Smooth muscle cell (in vitro differentiated cells): ENCODE results near the gene ABHD18. TPM values are rescaled to one million over a fixed set of nuclear protein-coding genes. Genes with fewer than 3 reads are reported as not detected.
"Not testable (repeated sequence)": the region's sequence is repeated elsewhere in the genome, so short reads cannot be mapped to it uniquely, and the experiment has no call there.

ENCODE experiments used
- DNase-seq: peaks from one replicate; lab custom pipeline; 2025; ENCODE audit not compliant: unreplicated experiment; lab: John Stamatoyannopoulos, UW
- H2AFZ ChIP-seq: fragments of 200-600 bp; sonication (generic); 2 replicates; pipeline ENCODE4 v1.6.0; 2016; ENCODE audit warnings: antibody characterized with exemption, low read depth, mild to moderate bottlenecking
- H3F3A ChIP-seq: fragments of 200-600 bp; sonication (generic); 2 replicates; pipeline ENCODE4 v1.6.0; 2017; ENCODE audit warnings: antibody characterized with exemption, low read depth
- H3K27ac ChIP-seq: fragments of 200-600 bp; sonication (generic); 2 replicates; pipeline ENCODE4 v1.5.1; 2016; ENCODE audit warnings: low read depth, mild to moderate bottlenecking
- H3K27me3 ChIP-seq: fragments of 200-600 bp; sonication (generic); 2 replicates; pipeline ENCODE4 v1.6.1; 2016; ENCODE audit warnings: low read depth, mild to moderate bottlenecking
- H3K36me3 ChIP-seq: fragments of 200-600 bp; sonication (generic); 2 replicates; pipeline ENCODE4 v1.5.1; 2016; ENCODE audit warnings: low read depth
- H3K4me1 ChIP-seq: fragments of 200-600 bp; sonication (generic); 2 replicates; pipeline ENCODE4 v1.5.1; 2016; ENCODE audit warnings: low read depth
- H3K4me2 ChIP-seq: fragments of 200-600 bp; sonication (generic); 2 replicates; pipeline ENCODE4 v1.6.0; 2016; ENCODE audit warnings: mild to moderate bottlenecking
- H3K4me3 ChIP-seq: fragments of 200-600 bp; sonication (generic); 2 replicates; pipeline ENCODE4 v1.5.1; 2016; ENCODE audit warnings: mild to moderate bottlenecking
- H3K79me2 ChIP-seq: fragments of 200-600 bp; sonication (generic); 2 replicates; pipeline ENCODE4 v1.6.0; 2016; ENCODE audit warnings: low read depth, mild to moderate bottlenecking
- H3K9ac ChIP-seq: fragments of 200-600 bp; sonication (generic); 2 replicates; pipeline ENCODE4 v1.6.0; 2016; ENCODE audit warnings: low read depth
- H3K9me3 ChIP-seq: fragments of 200-600 bp; sonication (generic); replicated peaks from 2 replicates; pipeline ENCODE4 v1.5.1; 2016; ENCODE audit warnings: low read depth
- H4K20me1 ChIP-seq: fragments of 200-600 bp; sonication (generic); 2 replicates; pipeline ENCODE4 v1.6.0; 2016; ENCODE audit warnings: low read depth
- CTCF ChIP-seq: fragments of 200-600 bp; sonication (generic); IDR thresholded peaks from 2 replicates; pipeline ENCODE4 v1.5.1; 2017; ENCODE audit warnings: borderline replicate concordance, mild to moderate bottlenecking, antibody characterized with exemption; ENCODE audit not compliant: insufficient read depth, poor library complexity, severe bottlenecking
- WGBS: methylation state at CpG from one replicate; pipeline ENCODE4 v1.1.7; 2016; ENCODE audit warnings: low lambda C conversion rate; 5-methylcytosine and 5-hydroxymethylcytosine counted together
- polyA plus RNA-seq: library from polyadenylated mRNA; unstranded; fragments of >200 nt; fragmentation: Nextera tagmentation; extraction: Ambion mirVana; gene quantifications from 2 replicates; pipeline ENCODE4 v1.2.1, GENCODE V29; 2016
- total RNA-seq: library from RNA; depleted of rRNA; stranded (reverse); fragments of >200 nt; gene quantifications from 2 replicates; pipeline ENCODE4 v1.2.3, GENCODE V29; 2014

Gene ABHD18
- total and polyA plus RNA-seq, 2 experiments from 2014 or later: 4.3 to 10.0 TPM

DNA sequence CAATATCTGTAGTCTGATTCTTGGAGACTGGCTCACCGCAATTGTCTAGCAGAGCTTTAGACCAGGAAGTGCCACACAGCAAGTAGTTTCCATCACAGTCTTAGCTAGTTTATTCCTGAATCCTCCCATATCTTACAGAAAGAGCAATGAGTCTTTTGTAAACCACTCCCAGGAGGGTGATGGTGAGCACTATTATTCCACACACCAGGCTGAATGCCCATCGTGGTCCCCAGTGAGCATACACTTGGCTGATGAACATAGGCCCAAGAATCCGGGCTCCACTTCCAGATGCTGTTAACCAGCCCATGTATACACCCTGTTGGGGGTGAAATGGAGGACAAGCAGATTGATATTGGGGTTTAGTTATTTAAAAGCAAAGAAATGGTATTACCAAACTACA is 44.7 kb upstream of the ABHD18 start:
- H3K36me3 ChIP-seq: peaks cover 8% of the 10 kb centered on the region
- no peaks in the 10 kb centered on the region for H3K79me2 ChIP-seq
- H3K4me1 ChIP-seq: no peaks in the 10 kb centered on the region
- no peak for TF ChIP-seq CTCF
- no peak overlapping the region for H3K27ac ChIP-seq
- H2AFZ ChIP-seq: no peak overlapping the region
- H3K9ac ChIP-seq: no peak overlapping the region
- no peak overlapping the region for H3K4me3 ChIP-seq
- 98% methylated on average over 3 of the region's 3 CpGs for WGBS
- DNase-seq: no peak
- H3K27me3 ChIP-seq: no peaks in the 10 kb centered on the region
- H4K20me1 ChIP-seq: no peaks in the 10 kb centered on the region
- no peak overlapping the region for H3K4me2 ChIP-seq
- H3F3A ChIP-seq: no peaks in the 10 kb centered on the region
- H3K9me3 ChIP-seq: no peaks in the 10 kb centered on the region

DNA sequence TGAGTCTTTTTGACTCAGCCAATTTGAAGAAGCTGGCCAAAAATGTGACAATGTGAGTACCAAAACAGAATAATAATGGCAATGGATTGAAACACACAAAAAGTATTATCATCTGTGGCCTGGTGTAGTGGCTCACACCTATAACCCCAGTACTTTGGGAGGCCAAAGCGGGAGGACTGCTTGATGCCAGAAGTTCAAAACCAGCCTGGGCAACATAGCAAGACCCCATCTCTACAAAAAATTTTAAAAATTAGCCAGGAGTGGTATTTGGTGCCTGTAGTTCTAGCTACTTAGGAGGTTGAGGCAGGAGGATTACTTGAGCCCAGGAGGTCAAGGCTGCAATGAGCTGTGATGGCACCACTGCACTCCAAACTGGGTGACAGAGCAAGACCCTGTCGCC is 43.0 kb upstream of the ABHD18 start:
- no peak overlapping the region for H3K4me2 ChIP-seq
- no peaks in the 10 kb centered on the region for H3K79me2 ChIP-seq
- H3K27me3 ChIP-seq: no peaks in the 10 kb centered on the region
- 100% methylated on average over 2 of the region's 2 CpGs for WGBS
- H4K20me1 ChIP-seq: no peaks in the 10 kb centered on the region
- TF ChIP-seq CTCF: no peak
- no peak overlapping the region for H3K9ac ChIP-seq
- DNase-seq: no peak
- H3K4me1 ChIP-seq: no peaks in the 10 kb centered on the region
- peaks cover 8% of the 10 kb centered on the region for H3K36me3 ChIP-seq
- H3K4me3 ChIP-seq: no peak overlapping the region
- no peaks in the 10 kb centered on the region for H3K9me3 ChIP-seq
- no peak overlapping the region for H3K27ac ChIP-seq
- no peak overlapping the region for H2AFZ ChIP-seq
- H3F3A ChIP-seq: no peaks in the 10 kb centered on the region

DNA sequence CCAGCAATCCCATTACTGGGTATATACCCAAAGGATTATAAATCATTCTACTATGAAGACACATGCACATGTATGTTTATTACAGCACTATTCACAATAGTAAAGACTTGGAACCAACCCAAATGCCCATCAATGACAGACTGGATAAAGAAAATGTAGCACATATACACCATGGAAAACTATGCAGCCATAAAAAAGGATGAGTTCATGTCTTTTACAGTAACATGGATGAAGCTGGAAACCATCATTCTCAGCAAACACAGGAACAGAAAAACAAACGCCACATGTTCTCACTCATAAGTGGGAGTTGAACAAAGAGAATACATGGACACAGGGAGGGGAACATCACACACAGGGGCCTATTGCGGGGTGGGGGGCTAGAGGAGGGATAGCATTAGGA is 39.5 kb upstream of the ABHD18 start:
- H3K4me1 ChIP-seq, H3K9me3 ChIP-seq, H4K20me1 ChIP-seq, H2AFZ ChIP-seq, H3K27me3 ChIP-seq, H3K27ac ChIP-seq, H3K9ac ChIP-seq, H3K4me3 ChIP-seq, DNase-seq, H3K4me2 ChIP-seq, H3K36me3 ChIP-seq, H3K79me2 ChIP-seq, H3F3A ChIP-seq: not testable (repeated sequence)
- WGBS: 98% methylated on average over 2 of the region's 2 CpGs

DNA sequence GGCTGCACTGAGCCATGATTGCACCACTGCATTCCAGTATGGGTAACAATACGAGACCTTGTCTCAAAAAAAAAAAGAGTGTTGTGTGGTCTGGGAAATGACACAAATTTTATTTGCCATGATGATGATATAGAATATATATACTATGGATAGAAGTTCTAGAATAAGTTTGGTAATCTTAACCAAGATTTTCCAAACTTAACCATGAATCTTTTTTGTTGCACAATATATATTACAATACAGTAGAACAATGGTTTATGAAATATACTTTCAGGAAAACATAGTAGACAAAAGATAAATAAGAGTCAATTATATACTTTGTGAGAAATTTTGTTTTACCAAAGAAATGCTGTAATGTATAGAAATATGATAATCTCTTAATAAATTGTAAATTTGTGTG is 35.0 kb upstream of the ABHD18 start:
- no peak overlapping the region for H3K4me2 ChIP-seq
- no peak overlapping the region for H2AFZ ChIP-seq
- H3K9me3 ChIP-seq: no peaks in the 10 kb centered on the region
- H3K27ac ChIP-seq: no peak overlapping the region
- no peak overlapping the region for H3K9ac ChIP-seq
- WGBS: 96% methylated on average over 1 of the region's 1 CpG
- no peaks in the 10 kb centered on the region for H3K27me3 ChIP-seq
- H3K36me3 ChIP-seq: no peaks in the 10 kb centered on the region
- H4K20me1 ChIP-seq: no peaks in the 10 kb centered on the region
- no peaks in the 10 kb centered on the region for H3K4me1 ChIP-seq
- TF ChIP-seq CTCF: no peak
- no peak overlapping the region for H3K4me3 ChIP-seq
- no peaks in the 10 kb centered on the region for H3F3A ChIP-seq
- H3K79me2 ChIP-seq: no peaks in the 10 kb centered on the region
- DNase-seq: no peak

DNA sequence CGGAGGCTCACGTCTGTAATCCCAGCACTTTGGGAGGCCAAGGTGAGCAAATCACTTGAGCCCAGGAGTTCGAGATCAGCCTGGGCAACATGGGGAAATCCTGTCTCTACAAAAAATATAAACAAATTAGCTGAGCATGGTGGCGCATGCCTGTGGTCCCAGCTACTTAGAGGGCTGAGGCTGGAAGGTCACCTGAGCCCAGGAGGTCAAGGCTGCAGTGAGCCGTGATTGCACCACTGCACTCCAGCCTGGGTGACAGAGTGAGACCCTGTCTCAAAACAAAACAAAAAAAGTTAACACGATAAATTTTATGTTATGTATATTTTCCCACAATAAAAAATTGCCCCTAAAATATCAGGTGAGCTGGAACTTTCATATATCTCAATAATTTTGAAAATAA is 33.4 kb upstream of the ABHD18 start:
- not testable (repeated sequence) for DNase-seq, H3F3A ChIP-seq, H3K36me3 ChIP-seq, H3K9me3 ChIP-seq, H3K4me3 ChIP-seq, H4K20me1 ChIP-seq, H3K9ac ChIP-seq, H3K27ac ChIP-seq, H3K79me2 ChIP-seq, H3K27me3 ChIP-seq, H3K4me1 ChIP-seq, H2AFZ ChIP-seq, H3K4me2 ChIP-seq
- WGBS: 94% methylated on average over 6 of the region's 6 CpGs
